ENCODE data around the gene TAOK2. TPM values are rescaled to one million over a fixed set of nuclear protein-coding genes. Genes with fewer than 3 reads are reported as not detected.

The TAOK2 gene
- total and polyA plus RNA-seq, 2 of the 13 experiments (the other 11 are each of a cell fraction or from before 2014, with no cell fraction given), result 17.4 to 43.2 TPM

DNA sequence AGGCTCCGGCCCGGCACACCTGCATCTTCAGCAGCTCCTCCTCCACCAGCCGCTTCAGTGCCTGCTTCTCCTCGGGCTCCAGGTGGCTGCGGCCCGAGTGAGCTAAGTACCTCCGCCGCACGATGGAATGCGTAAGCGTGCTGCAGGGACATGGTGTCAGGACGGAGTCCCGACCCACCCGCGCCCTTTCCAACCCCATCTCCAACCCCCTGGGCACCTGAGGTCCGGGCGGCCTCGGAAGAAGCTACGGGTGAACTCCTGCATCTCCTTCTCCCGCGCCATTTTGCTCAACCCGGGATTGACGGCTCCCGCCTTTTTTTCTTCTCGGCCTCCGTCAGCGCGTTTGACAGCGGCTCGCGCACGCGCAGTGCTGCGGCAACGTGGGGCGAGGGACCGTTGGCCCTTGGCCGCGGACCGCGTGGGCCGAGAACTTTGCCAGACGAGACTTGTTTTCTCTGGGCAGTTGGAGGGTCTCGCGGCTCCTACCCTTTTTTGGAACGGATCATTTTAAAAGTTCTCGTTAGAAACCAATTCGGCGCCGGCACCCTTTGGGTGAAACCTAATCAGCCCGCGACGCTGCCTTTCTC, 21.7 kb downstream of the TAOK2 start, which contains the start of gene HIRIP3 (continued):
- TF ChIP-seq ZNF121 (CRISPR knock-in tag; IDR thresholded peaks at IDR 0.05) (no peak), MEIS2 (CRISPR knock-in tag; IDR thresholded peaks at IDR 0.05) (0 out of 2 replicates have a peak, but pooled peaks have one; percentile 59), CBX2 (IDR thresholded peaks at IDR 0.05; ENCODE audit: low read depth, low read length) (no peak), CBX2 (CRISPR knock-in tag; IDR thresholded peaks at IDR 0.05; ENCODE audit: low read depth) (no peak), MBNL3 (CRISPR knock-in tag; conservative IDR thresholded peaks at IDR 0.05) (no peak), ZC3H4 (CRISPR knock-in tag; IDR thresholded peaks at IDR 0.05; ENCODE audit: borderline replicate concordance) (peak; percentile 53), TP53 (CRISPR knock-in tag; conservative IDR thresholded peaks at IDR 0.05) (0 out of 2 replicates have a peak, but pooled peaks have one; percentile 72), SMYD3 (CRISPR knock-in tag; IDR thresholded peaks at IDR 0.05) (peak; percentile 57; the same call in 1 of the 2 replicates), POGZ (CRISPR knock-in tag; IDR thresholded peaks at IDR 0.05) (no peak), RARG (CRISPR knock-in tag; IDR thresholded peaks at IDR 0.05; ENCODE audit: low read depth) (no peak), ZFP36L2 (CRISPR knock-in tag; IDR thresholded peaks at IDR 0.05) (no peak), PHB2 (IDR thresholded peaks at IDR 0.05; ENCODE audit: partially characterized antibody) (no peak), ZMAT3 (CRISPR knock-in tag; conservative IDR thresholded peaks at IDR 0.05) (0 out of 2 replicates have a peak, but pooled peaks have one; percentile 1), ZNF678 (CRISPR knock-in tag; IDR thresholded peaks at IDR 0.05) (no peak), SALL2 (CRISPR knock-in tag; IDR thresholded peaks at IDR 0.05) (no peak; the same call in 1 of the 2 replicates), WIZ (CRISPR knock-in tag; IDR thresholded peaks at IDR 0.05) (0 out of 2 replicates have a peak, but pooled peaks have one; percentile 71), CEBPB (IDR thresholded peaks at IDR 0.05; ENCODE audit: borderline replicate concordance, low read depth, low read length) (no peak)
- TF ChIP-seq, protein P1, sequence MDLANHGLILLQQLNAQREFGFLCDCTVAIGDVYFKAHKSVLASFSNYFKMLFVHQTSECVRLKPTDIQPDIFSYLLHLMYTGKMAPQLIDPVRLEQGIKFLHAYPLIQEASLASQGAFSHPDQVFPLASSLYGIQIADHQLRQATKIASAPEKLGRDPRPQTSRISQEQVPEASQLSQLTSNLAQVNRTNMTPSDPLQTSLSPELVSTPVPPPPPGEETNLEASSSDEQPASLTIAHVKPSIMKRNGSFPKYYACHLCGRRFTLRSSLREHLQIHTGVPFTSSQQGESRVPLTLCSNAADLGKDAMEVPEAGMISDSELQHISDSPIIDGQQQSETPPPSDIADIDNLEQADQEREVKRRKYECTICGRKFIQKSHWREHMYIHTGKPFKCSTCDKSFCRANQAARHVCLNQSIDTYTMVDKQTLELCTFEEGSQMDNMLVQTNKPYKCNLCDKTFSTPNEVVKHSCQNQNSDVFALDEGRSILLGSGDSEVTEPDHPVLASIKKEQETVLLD (CRISPR knock-in tag; IDR thresholded peaks at IDR 0.05; ENCODE audit: low read depth), result no peak
- TF ChIP-seq, protein P2, sequence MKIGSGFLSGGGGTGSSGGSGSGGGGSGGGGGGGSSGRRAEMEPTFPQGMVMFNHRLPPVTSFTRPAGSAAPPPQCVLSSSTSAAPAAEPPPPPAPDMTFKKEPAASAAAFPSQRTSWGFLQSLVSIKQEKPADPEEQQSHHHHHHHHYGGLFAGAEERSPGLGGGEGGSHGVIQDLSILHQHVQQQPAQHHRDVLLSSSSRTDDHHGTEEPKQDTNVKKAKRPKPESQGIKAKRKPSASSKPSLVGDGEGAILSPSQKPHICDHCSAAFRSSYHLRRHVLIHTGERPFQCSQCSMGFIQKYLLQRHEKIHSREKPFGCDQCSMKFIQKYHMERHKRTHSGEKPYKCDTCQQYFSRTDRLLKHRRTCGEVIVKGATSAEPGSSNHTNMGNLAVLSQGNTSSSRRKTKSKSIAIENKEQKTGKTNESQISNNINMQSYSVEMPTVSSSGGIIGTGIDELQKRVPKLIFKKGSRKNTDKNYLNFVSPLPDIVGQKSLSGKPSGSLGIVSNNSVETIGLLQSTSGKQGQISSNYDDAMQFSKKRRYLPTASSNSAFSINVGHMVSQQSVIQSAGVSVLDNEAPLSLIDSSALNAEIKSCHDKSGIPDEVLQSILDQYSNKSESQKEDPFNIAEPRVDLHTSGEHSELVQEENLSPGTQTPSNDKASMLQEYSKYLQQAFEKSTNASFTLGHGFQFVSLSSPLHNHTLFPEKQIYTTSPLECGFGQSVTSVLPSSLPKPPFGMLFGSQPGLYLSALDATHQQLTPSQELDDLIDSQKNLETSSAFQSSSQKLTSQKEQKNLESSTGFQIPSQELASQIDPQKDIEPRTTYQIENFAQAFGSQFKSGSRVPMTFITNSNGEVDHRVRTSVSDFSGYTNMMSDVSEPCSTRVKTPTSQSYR (CRISPR knock-in tag; IDR thresholded peaks at IDR 0.05; ENCODE audit: borderline replicate concordance), result peak; percentile 43; the same call in 1 of the 2 replicates
- TF ChIP-seq, protein P3, sequence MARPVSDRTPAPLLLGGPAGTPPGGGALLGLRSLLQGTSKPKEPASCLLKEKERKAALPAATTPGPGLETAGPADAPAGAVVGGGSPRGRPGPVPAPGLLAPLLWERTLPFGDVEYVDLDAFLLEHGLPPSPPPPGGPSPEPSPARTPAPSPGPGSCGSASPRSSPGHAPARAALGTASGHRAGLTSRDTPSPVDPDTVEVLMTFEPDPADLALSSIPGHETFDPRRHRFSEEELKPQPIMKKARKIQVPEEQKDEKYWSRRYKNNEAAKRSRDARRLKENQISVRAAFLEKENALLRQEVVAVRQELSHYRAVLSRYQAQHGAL (CRISPR knock-in tag; IDR thresholded peaks at IDR 0.05; ENCODE audit: not compliant biosample characterization), result peak; percentile 28
- TF ChIP-seq, protein P4, sequence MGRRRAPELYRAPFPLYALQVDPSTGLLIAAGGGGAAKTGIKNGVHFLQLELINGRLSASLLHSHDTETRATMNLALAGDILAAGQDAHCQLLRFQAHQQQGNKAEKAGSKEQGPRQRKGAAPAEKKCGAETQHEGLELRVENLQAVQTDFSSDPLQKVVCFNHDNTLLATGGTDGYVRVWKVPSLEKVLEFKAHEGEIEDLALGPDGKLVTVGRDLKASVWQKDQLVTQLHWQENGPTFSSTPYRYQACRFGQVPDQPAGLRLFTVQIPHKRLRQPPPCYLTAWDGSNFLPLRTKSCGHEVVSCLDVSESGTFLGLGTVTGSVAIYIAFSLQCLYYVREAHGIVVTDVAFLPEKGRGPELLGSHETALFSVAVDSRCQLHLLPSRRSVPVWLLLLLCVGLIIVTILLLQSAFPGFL (CRISPR knock-in tag; IDR thresholded peaks at IDR 0.05), result peak; percentile 86; the same call in 1 of the 2 replicates
- TF ChIP-seq, protein P5, sequence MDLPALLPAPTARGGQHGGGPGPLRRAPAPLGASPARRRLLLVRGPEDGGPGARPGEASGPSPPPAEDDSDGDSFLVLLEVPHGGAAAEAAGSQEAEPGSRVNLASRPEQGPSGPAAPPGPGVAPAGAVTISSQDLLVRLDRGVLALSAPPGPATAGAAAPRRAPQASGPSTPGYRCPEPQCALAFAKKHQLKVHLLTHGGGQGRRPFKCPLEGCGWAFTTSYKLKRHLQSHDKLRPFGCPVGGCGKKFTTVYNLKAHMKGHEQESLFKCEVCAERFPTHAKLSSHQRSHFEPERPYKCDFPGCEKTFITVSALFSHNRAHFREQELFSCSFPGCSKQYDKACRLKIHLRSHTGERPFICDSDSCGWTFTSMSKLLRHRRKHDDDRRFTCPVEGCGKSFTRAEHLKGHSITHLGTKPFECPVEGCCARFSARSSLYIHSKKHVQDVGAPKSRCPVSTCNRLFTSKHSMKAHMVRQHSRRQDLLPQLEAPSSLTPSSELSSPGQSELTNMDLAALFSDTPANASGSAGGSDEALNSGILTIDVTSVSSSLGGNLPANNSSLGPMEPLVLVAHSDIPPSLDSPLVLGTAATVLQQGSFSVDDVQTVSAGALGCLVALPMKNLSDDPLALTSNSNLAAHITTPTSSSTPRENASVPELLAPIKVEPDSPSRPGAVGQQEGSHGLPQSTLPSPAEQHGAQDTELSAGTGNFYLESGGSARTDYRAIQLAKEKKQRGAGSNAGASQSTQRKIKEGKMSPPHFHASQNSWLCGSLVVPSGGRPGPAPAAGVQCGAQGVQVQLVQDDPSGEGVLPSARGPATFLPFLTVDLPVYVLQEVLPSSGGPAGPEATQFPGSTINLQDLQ (CRISPR knock-in tag; IDR thresholded peaks at IDR 0.05), result no peak; the same call in 1 of the 2 replicates

Measured in HepG2 (cell line).